Mesothelial cell of epicardium (in vitro differentiated cells): ENCODE results near the gene ADARB2. TPM values are rescaled to one million over a fixed set of nuclear protein-coding genes. Genes with fewer than 3 reads are reported as not detected.

ENCODE experiments used
- DNase-seq, 2 experiments: peaks; one replicate each; pipeline ENCODE4 v3.0.0; 2021; ENCODE audit warnings: low spot score in 2 of 2; ENCODE audit not compliant: unreplicated experiment in 2 of 2
- H3K27ac Mint-ChIP-seq: 2 replicates; pipeline ENCODE4 v1.8.0; 2021; ENCODE audit warnings: mixed read lengths
- H3K27me3 Mint-ChIP-seq: 2 replicates; pipeline ENCODE4 v1.8.0; 2021; ENCODE audit warnings: low read depth, mixed read lengths
- H3K36me3 Mint-ChIP-seq: 2 replicates; pipeline ENCODE4 v1.8.0; 2021; ENCODE audit warnings: mixed read lengths
- H3K4me1 Mint-ChIP-seq: 2 replicates; pipeline ENCODE4 v1.8.0; 2021; ENCODE audit warnings: mixed read lengths
- H3K4me3 Mint-ChIP-seq: 2 replicates; pipeline ENCODE4 v1.8.0; 2021; ENCODE audit warnings: mild to moderate bottlenecking, moderate library complexity, mixed read lengths
- H3K9me3 Mint-ChIP-seq: 2 replicates; pipeline ENCODE4 v1.8.0; 2021; ENCODE audit warnings: mixed read lengths
- CTCF ChIP-seq: fragments of 200-600 bp; sonication (generic); IDR thresholded peaks from one replicate; pipeline ENCODE4 v1.5.0; 2021; ENCODE audit warnings: antibody characterized with exemption; ENCODE audit not compliant: unreplicated experiment
- total RNA-seq: library from RNA; stranded (reverse); gene quantifications from 3 replicates; pipeline ENCODE4 v1.2.1, GENCODE V29; 2021

Gene ADARB2
- total RNA-seq, 1 donor from 2014 or later, result 0.38 TPM

- no peak for DNase-seq
- H3K4me1 Mint-ChIP-seq, result no peaks in the 10 kb centered on the region
- H3K27me3 Mint-ChIP-seq, result peaks cover 30% of the 10 kb centered on the region
- TF ChIP-seq CTCF, result no peak
- no peak overlapping the region for H3K27ac Mint-ChIP-seq
- no peaks in the 10 kb centered on the region for H3K9me3 Mint-ChIP-seq
- H3K36me3 Mint-ChIP-seq, result no peaks in the 10 kb centered on the region
- H3K4me3 Mint-ChIP-seq, result no peak overlapping the region
Observed at GRCh38 chr10:1544929-1545328, 192.4 kb downstream of the ADARB2 start.

- Mint-ChIP-seq H3K4me3 (no peak overlapping the region), H3K27ac (no peak overlapping the region), H3K36me3 (no peaks in the 10 kb centered on the region), H3K27me3 (peaks cover 30% of the 10 kb centered on the region), H3K9me3 (no peaks in the 10 kb centered on the region), H3K4me1 (no peaks in the 10 kb centered on the region)
- no peak for DNase-seq
- no peak for TF ChIP-seq CTCF
Observed at GRCh38 chr10:1544209-1544673, 193.1 kb downstream of the ADARB2 start.

DNA sequence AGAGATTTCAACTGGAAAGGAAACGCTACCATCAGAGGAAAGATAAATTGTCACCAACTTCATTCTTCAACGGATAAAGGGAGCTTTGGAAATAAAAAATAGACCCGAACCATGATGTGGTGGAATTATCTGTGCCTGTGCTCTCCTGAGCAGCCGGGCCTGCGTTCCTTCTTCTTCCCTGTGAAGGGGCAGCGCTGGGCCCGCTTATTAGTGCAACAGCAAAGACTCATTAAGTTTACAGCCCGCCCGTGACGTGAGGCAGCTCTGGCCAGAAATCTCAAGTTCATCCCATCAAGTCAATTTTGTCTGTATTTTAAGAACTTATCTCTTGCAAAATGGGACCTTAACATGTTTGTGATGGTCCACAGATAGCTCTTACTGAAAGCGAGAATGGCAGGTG lies 193.7 kb downstream of the ADARB2 start:
- Mint-ChIP-seq H3K4me3 (no peak overlapping the region), H3K9me3 (no peaks in the 10 kb centered on the region), H3K36me3 (no peaks in the 10 kb centered on the region), H3K27me3 (peaks cover 28% of the 10 kb centered on the region), H3K27ac (no peak overlapping the region), H3K4me1 (no peaks in the 10 kb centered on the region)
- no peak for DNase-seq
- TF ChIP-seq CTCF, result no peak

DNA sequence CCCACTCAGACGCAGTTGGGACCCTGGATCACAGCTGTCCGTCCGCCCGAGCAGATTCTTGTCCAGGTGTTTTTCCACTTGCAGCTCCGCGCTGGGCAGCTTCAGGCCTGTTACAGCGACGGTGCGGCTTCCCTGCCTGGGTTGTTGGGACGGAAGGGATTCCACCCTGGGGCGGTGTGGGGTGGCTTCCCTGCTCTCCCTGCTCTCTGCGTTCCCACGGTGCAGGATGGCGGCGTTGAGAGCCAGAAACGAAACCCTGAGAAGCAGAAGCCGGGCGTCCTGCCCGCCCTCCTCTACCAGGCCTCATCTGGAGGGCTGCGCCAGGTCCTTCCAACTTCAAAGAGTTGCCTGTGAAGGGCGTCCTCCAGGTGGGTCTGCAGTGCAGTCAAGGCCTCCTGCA lies 194.4 kb downstream of the ADARB2 start:
- TF ChIP-seq CTCF, result no peak
- no peaks in the 10 kb centered on the region for H3K9me3 Mint-ChIP-seq
- H3K27ac Mint-ChIP-seq, result no peak overlapping the region
- H3K4me1 Mint-ChIP-seq, result no peaks in the 10 kb centered on the region
- peaks cover 27% of the 10 kb centered on the region for H3K27me3 Mint-ChIP-seq
- no peak overlapping the region for H3K4me3 Mint-ChIP-seq
- no peaks in the 10 kb centered on the region for H3K36me3 Mint-ChIP-seq
- DNase-seq, result no peak

DNA sequence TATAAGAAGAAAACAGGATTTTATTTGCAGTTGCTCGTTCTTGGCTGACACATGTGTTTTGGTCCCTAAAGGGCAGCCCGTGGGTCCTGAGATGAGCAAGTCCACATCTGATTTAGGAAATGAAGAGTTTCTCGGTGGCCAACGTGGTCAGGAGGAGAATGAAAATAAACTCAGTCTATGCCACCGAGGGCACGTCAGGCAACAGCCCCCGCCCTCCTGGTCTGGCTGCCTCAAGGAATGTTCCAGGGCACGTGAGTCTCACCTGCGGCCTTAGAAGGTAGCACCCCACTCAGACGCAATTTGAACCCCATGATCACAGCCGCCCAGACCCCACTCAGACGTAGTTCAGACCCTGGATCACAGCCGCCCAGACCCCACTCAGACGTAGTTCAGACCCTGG lies 197.2 kb downstream of the ADARB2 start:
- no peaks in the 10 kb centered on the region for H3K36me3 Mint-ChIP-seq
- H3K27ac Mint-ChIP-seq, result no peak overlapping the region
- no peaks in the 10 kb centered on the region for H3K4me1 Mint-ChIP-seq
- no peak for TF ChIP-seq CTCF
- H3K9me3 Mint-ChIP-seq, result no peaks in the 10 kb centered on the region
- peaks cover 13% of the 10 kb centered on the region for H3K27me3 Mint-ChIP-seq
- no peak overlapping the region for H3K4me3 Mint-ChIP-seq
- no peak for DNase-seq

DNA sequence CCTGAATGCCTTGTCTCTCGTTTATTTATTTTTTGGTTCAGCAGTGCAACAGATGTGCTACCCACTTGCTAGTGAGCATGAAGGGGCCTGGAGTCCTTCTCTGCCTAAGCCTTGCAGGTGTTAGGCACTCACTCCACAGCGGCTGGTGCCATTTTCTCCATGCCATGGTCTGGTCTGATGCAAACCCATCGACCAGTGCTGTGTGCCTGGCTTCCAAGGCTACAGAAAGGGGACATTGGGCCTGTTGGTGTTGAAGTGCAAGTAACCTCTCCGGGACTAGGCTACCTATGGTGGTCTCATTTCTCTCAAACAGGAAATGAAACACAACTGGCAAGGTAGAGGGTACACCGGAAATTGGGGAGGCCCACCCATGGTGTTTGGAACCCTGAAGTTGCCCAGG lies 198.1 kb downstream of the ADARB2 start:
- TF ChIP-seq CTCF, result no peak
- Mint-ChIP-seq H3K4me1 (no peaks in the 10 kb centered on the region), H3K36me3 (no peaks in the 10 kb centered on the region), H3K27ac (no peak overlapping the region), H3K27me3 (peaks cover 13% of the 10 kb centered on the region), H3K9me3 (no peaks in the 10 kb centered on the region), H3K4me3 (no peak overlapping the region)
- DNase-seq, result no peak
